ENCODE measurements around the gene NME7. TPM values are rescaled to one million over a fixed set of nuclear protein-coding genes. Genes with fewer than 3 reads are reported as not detected.
"Not testable (repeated sequence)": the region's sequence is repeated elsewhere in the genome, so short reads cannot be mapped to it uniquely, and the experiment has no call there.

Gene NME7
- total and polyA plus RNA-seq, 9 donors: 8.5 to 28.1 (median 21.8) TPM

GRCh38 chr1:169281562-169281961, 86.0 kb downstream of the NME7 start:
- not testable (repeated sequence) for DNase-seq; H3K4me3 ChIP-seq (ENCODE audit: low read length); H3K36me3 ChIP-seq (ENCODE audit: control insufficient read depth, insufficient read depth, low read length); H3K4me1 ChIP-seq (ENCODE audit: control insufficient read depth, insufficient read depth, low read length); H3K27ac ChIP-seq (ENCODE audit: low read length); H3K27me3 ChIP-seq (ENCODE audit: control insufficient read depth, insufficient read depth, low read length)
- WGBS (ENCODE audit: insufficient coverage): 100% methylated on average over 2 of the region's 4 CpGs
- H3K9me3 ChIP-seq (replicated peaks; ENCODE audit: control insufficient read depth, low read depth, low read length): peaks cover 14% of the 10 kb centered on the region

- Histone ChIP-seq H3K4me3 (ENCODE audit: low read length) (no peak overlapping the region), H3K9me3 (replicated peaks; ENCODE audit: control insufficient read depth, low read depth, low read length) (peaks cover 4% of the 10 kb centered on the region), H3K36me3 (ENCODE audit: control insufficient read depth, insufficient read depth, low read length) (no peaks in the 10 kb centered on the region), H3K4me1 (ENCODE audit: control insufficient read depth, insufficient read depth, low read length) (no peaks in the 10 kb centered on the region), H3K27me3 (ENCODE audit: control insufficient read depth, insufficient read depth, low read length) (no peaks in the 10 kb centered on the region), H3K27ac (ENCODE audit: low read length) (no peak overlapping the region)
- WGBS (ENCODE audit: insufficient coverage): 70% methylated on average over 2 of the region's 2 CpGs
- DNase-seq: peak; percentile 9
These were observed 96.5 kb downstream of the NME7 start for GRCh38 chr1:169271098-169271497.

GRCh38 chr1:169266133-169266532, 101.5 kb downstream of the NME7 start:
- peaks cover 15% of the 10 kb centered on the region for H3K9me3 ChIP-seq (replicated peaks; ENCODE audit: control insufficient read depth, low read depth, low read length)
- no peak overlapping the region for H3K4me3 ChIP-seq (ENCODE audit: low read length)
- no peak for DNase-seq
- no CpG with 5 or more reads among the region's 1 CpG for WGBS (ENCODE audit: insufficient coverage)
- no peaks in the 10 kb centered on the region for H3K27me3 ChIP-seq (ENCODE audit: control insufficient read depth, insufficient read depth, low read length)
- no peak overlapping the region for H3K27ac ChIP-seq (ENCODE audit: low read length)
- no peaks in the 10 kb centered on the region for H3K36me3 ChIP-seq (ENCODE audit: control insufficient read depth, insufficient read depth, low read length)
- no peaks in the 10 kb centered on the region for H3K4me1 ChIP-seq (ENCODE audit: control insufficient read depth, insufficient read depth, low read length)

- H3K27ac ChIP-seq (ENCODE audit: low read length): no peak overlapping the region
- no peak overlapping the region for H3K4me3 ChIP-seq (ENCODE audit: low read length)
- no peaks in the 10 kb centered on the region for H3K27me3 ChIP-seq (ENCODE audit: control insufficient read depth, insufficient read depth, low read length)
- H3K9me3 ChIP-seq (replicated peaks; ENCODE audit: control insufficient read depth, low read depth, low read length): peaks cover 16% of the 10 kb centered on the region
- DNase-seq: no peak
- no peaks in the 10 kb centered on the region for H3K4me1 ChIP-seq (ENCODE audit: control insufficient read depth, insufficient read depth, low read length)
- no peaks in the 10 kb centered on the region for H3K36me3 ChIP-seq (ENCODE audit: control insufficient read depth, insufficient read depth, low read length)
These were observed 104.5 kb downstream of the NME7 start for GRCh38 chr1:169263059-169263458.

- no peak for DNase-seq
- Histone ChIP-seq H3K27ac (ENCODE audit: low read length) (no peak overlapping the region), H3K4me1 (ENCODE audit: control insufficient read depth, insufficient read depth, low read length) (no peaks in the 10 kb centered on the region), H3K36me3 (ENCODE audit: control insufficient read depth, insufficient read depth, low read length) (no peaks in the 10 kb centered on the region), H3K27me3 (ENCODE audit: control insufficient read depth, insufficient read depth, low read length) (no peaks in the 10 kb centered on the region), H3K9me3 (replicated peaks; ENCODE audit: control insufficient read depth, low read depth, low read length) (peaks cover 20% of the 10 kb centered on the region), H3K4me3 (ENCODE audit: low read length) (no peak overlapping the region)
- no CpG with 5 or more reads among the region's 2 CpGs for WGBS (ENCODE audit: insufficient coverage)
These were observed 105.7 kb downstream of the NME7 start for GRCh38 chr1:169261884-169262283.

- no peaks in the 10 kb centered on the region for H3K4me1 ChIP-seq (ENCODE audit: control insufficient read depth, insufficient read depth, low read length)
- no peak overlapping the region for H3K27ac ChIP-seq (ENCODE audit: low read length)
- no peak overlapping the region for H3K4me3 ChIP-seq (ENCODE audit: low read length)
- H3K36me3 ChIP-seq (ENCODE audit: control insufficient read depth, insufficient read depth, low read length): no peaks in the 10 kb centered on the region
- no CpG with 5 or more reads among the region's 2 CpGs for WGBS (ENCODE audit: insufficient coverage)
- DNase-seq: peak; percentile 3
- H3K9me3 ChIP-seq (replicated peaks; ENCODE audit: control insufficient read depth, low read depth, low read length): peaks cover 16% of the 10 kb centered on the region
- no peaks in the 10 kb centered on the region for H3K27me3 ChIP-seq (ENCODE audit: control insufficient read depth, insufficient read depth, low read length)
These were observed 107.0 kb downstream of the NME7 start for GRCh38 chr1:169260478-169261151.

GRCh38 chr1:169259816-169260215, 107.8 kb downstream of the NME7 start:
- no CpG with 5 or more reads among the region's 2 CpGs for WGBS (ENCODE audit: insufficient coverage)
- H3K36me3 ChIP-seq (ENCODE audit: control insufficient read depth, insufficient read depth, low read length): no peaks in the 10 kb centered on the region
- H3K4me3 ChIP-seq (ENCODE audit: low read length): no peak overlapping the region
- no peaks in the 10 kb centered on the region for H3K27me3 ChIP-seq (ENCODE audit: control insufficient read depth, insufficient read depth, low read length)
- no peak for DNase-seq
- H3K9me3 ChIP-seq (replicated peaks; ENCODE audit: control insufficient read depth, low read depth, low read length): peaks cover 16% of the 10 kb centered on the region
- no peaks in the 10 kb centered on the region for H3K4me1 ChIP-seq (ENCODE audit: control insufficient read depth, insufficient read depth, low read length)
- no peak overlapping the region for H3K27ac ChIP-seq (ENCODE audit: low read length)

GRCh38 chr1:169250795-169251194, 116.8 kb downstream of the NME7 start:
- Histone ChIP-seq H3K36me3 (ENCODE audit: control insufficient read depth, insufficient read depth, low read length) (no peaks in the 10 kb centered on the region), H3K4me3 (ENCODE audit: low read length) (no peak overlapping the region), H3K4me1 (ENCODE audit: control insufficient read depth, insufficient read depth, low read length) (no peaks in the 10 kb centered on the region), H3K27me3 (ENCODE audit: control insufficient read depth, insufficient read depth, low read length) (no peaks in the 10 kb centered on the region), H3K9me3 (replicated peaks; ENCODE audit: control insufficient read depth, low read depth, low read length) (no peaks in the 10 kb centered on the region), H3K27ac (ENCODE audit: low read length) (no peak overlapping the region)
- DNase-seq: no peak
- 80% methylated on average over 1 of the region's 3 CpGs for WGBS (ENCODE audit: insufficient coverage)

- Histone ChIP-seq H3K27ac (ENCODE audit: low read length) (no peak overlapping the region), H3K36me3 (ENCODE audit: control insufficient read depth, insufficient read depth, low read length) (no peaks in the 10 kb centered on the region), H3K4me3 (ENCODE audit: low read length) (no peak overlapping the region), H3K9me3 (replicated peaks; ENCODE audit: control insufficient read depth, low read depth, low read length) (no peaks in the 10 kb centered on the region), H3K4me1 (ENCODE audit: control insufficient read depth, insufficient read depth, low read length) (no peaks in the 10 kb centered on the region), H3K27me3 (ENCODE audit: control insufficient read depth, insufficient read depth, low read length) (no peaks in the 10 kb centered on the region)
- no CpG with 5 or more reads among the region's 2 CpGs for WGBS (ENCODE audit: insufficient coverage)
- DNase-seq: no peak
These were observed 117.6 kb downstream of the NME7 start for GRCh38 chr1:169250022-169250421.

- H3K4me3 ChIP-seq (ENCODE audit: low read length): no peak overlapping the region
- no peaks in the 10 kb centered on the region for H3K9me3 ChIP-seq (replicated peaks; ENCODE audit: control insufficient read depth, low read depth, low read length)
- no peak for DNase-seq
- H3K27ac ChIP-seq (ENCODE audit: low read length): no peak overlapping the region
- H3K36me3 ChIP-seq (ENCODE audit: control insufficient read depth, insufficient read depth, low read length): no peaks in the 10 kb centered on the region
- no peaks in the 10 kb centered on the region for H3K4me1 ChIP-seq (ENCODE audit: control insufficient read depth, insufficient read depth, low read length)
- WGBS (ENCODE audit: insufficient coverage): no CpG with 5 or more reads among the region's 1 CpG
- no peaks in the 10 kb centered on the region for H3K27me3 ChIP-seq (ENCODE audit: control insufficient read depth, insufficient read depth, low read length)
These were observed 118.0 kb downstream of the NME7 start for GRCh38 chr1:169249611-169250010.

GRCh38 chr1:169245706-169246105, 121.9 kb downstream of the NME7 start:
- H3K27me3 ChIP-seq (ENCODE audit: control insufficient read depth, insufficient read depth, low read length): no peaks in the 10 kb centered on the region
- no peaks in the 10 kb centered on the region for H3K36me3 ChIP-seq (ENCODE audit: control insufficient read depth, insufficient read depth, low read length)
- no CpG with 5 or more reads among the region's 1 CpG for WGBS (ENCODE audit: insufficient coverage)
- H3K4me3 ChIP-seq (ENCODE audit: low read length): no peak overlapping the region
- no peak overlapping the region for H3K27ac ChIP-seq (ENCODE audit: low read length)
- H3K4me1 ChIP-seq (ENCODE audit: control insufficient read depth, insufficient read depth, low read length): no peaks in the 10 kb centered on the region
- DNase-seq: no peak
- no peaks in the 10 kb centered on the region for H3K9me3 ChIP-seq (replicated peaks; ENCODE audit: control insufficient read depth, low read depth, low read length)
